Dermis blood vessel endothelial cell (primary cell): ENCODE measurements around the gene LAMC2. TPM values are rescaled to one million over a fixed set of nuclear protein-coding genes. Genes with fewer than 3 reads are reported as not detected.

Source experiments
- DNase-seq: peaks from one replicate; pipeline ENCODE4 v3.0.0; 2010
- total RNA-seq: library from RNA; depleted of rRNA; stranded (reverse); fragments of >200 nt; gene quantifications from 2 replicates; pipeline ENCODE4 v1.2.3, GENCODE V29; 2014

The LAMC2 gene
- total RNA-seq, 1 donor from 2014 or later = 1.5 TPM

GRCh38 chr1:183214021-183214970, 28.2 kb downstream of the LAMC2 start:
- DNase-seq = no peak

- no peak for DNase-seq
Observed at GRCh38 chr1:183215076-183215720, 29.1 kb downstream of the LAMC2 start.

- DNase-seq = no peak
Observed at GRCh38 chr1:183215936-183216335, 29.9 kb downstream of the LAMC2 start.

- DNase-seq = no peak
Observed at GRCh38 chr1:183218027-183218618, 32.1 kb downstream of the LAMC2 start.

GRCh38 chr1:183218971-183219615, 33.0 kb downstream of the LAMC2 start:
- peak; percentile 73 for DNase-seq

GRCh38 chr1:183219616-183220009, 33.5 kb downstream of the LAMC2 start:
- DNase-seq = no peak

- no peak for DNase-seq
Observed at GRCh38 chr1:183222909-183223308, 36.8 kb downstream of the LAMC2 start.

GRCh38 chr1:183223467-183223866, 37.4 kb downstream of the LAMC2 start:
- DNase-seq = no peak

GRCh38 chr1:183226361-183226760, 40.3 kb downstream of the LAMC2 start:
- no peak for DNase-seq

GRCh38 chr1:183226963-183227362, 40.9 kb downstream of the LAMC2 start:
- DNase-seq = no peak

- peak; percentile 72 for DNase-seq
Observed at GRCh38 chr1:183227422-183228346, 41.6 kb downstream of the LAMC2 start.

GRCh38 chr1:183228347-183229220, 42.5 kb downstream of the LAMC2 start:
- no peak for DNase-seq

GRCh38 chr1:183230413-183230812, 44.3 kb downstream of the LAMC2 start:
- peak; percentile 84 for DNase-seq

- DNase-seq = no peak
Observed at GRCh38 chr1:183231545-183231944, 45.5 kb downstream of the LAMC2 start.

GRCh38 chr1:183233113-183233512, 47.0 kb downstream of the LAMC2 start:
- no peak for DNase-seq

- peak; percentile 97 for DNase-seq
Observed at GRCh38 chr1:183234660-183235476, 48.8 kb downstream of the LAMC2 start.

GRCh38 chr1:183235503-183235902, 49.4 kb downstream of the LAMC2 start:
- DNase-seq = no peak

- DNase-seq = no peak
Observed at GRCh38 chr1:183236158-183236725, 50.2 kb downstream of the LAMC2 start.

- DNase-seq = no peak
Observed at GRCh38 chr1:183237046-183237445, 51.0 kb downstream of the LAMC2 start.

GRCh38 chr1:183238071-183238470, 52.0 kb downstream of the LAMC2 start:
- peak; percentile 50 for DNase-seq
